Glomerular visceral epithelial cell (primary cell): ENCODE measurements around the gene CEP20.

ENCODE experiments used
- DNase-seq: peaks from one replicate; pipeline ENCODE4 v3.0.0-alpha.2; 2016; ENCODE audit errors: extremely low spot score

The CEP20 gene

DNA sequence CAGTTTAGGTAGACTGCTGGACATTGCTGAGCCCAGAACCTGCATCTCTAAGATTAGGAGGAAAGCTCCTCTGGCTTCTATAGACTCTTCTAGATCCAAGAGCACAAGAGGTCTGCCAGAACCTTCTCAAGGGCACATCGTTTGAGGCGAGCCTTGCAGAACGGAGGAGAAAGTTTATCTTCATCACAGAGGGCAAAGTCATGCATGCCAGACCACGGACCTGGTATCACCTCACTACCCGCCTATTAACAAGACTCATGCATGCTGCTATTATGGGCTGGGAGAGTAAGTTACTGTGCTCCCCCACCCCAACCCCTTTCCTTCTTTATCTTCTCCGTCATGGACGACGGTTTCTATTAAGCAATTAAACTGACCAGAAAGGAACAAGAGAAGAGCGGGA is 54.9 kb downstream of the CEP20 start:
- no peak for DNase-seq

DNA sequence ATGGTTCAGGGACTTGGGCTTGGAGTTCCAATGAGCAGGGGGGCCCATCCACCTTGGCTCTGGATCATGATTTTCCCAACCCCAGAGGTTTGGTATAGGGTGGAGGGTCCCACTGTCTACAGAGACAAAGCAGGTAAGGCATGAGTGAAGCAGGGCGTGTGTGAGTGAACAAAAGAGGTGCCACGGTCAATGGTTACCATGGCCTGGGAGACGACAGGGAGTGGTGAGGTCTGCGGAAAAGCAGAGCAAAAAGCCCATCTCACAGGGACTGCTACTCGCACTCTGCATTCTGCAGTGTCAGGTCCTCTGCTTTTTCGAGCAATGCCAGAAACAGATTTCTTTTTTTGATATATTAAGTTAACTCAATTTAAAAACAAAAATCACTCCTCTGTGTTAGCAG is 56.2 kb downstream of the CEP20 start:
- DNase-seq: no peak

DNA sequence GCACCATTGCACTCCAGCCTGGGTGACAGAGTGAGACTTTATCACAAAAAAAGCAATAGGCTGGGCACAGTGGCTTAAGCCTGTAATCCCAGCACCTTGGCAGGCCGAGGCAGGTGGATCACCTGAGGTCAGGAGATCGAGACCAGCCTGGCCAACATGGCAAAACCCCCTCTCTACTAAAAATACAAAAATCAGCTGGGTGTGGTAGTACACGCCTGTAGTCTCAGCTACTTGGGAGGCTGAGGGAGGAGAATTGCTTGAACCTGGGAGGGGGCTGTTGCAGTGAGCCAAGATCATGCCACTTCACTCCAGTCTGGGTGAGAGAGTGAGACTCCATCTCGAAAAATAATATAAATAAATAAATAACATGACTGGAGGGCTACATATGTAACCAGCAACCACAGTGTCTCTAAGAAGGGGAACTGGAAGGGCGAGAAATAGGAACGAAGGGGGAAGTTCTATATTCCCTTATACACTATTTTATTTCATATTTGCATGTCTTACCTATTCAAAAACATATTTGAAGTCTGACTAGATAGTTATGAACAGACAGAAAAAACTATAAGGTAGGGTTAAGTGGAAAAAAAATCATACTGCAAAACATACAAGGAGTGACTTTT is 57.5 kb downstream of the CEP20 start:
- no peak for DNase-seq

DNA sequence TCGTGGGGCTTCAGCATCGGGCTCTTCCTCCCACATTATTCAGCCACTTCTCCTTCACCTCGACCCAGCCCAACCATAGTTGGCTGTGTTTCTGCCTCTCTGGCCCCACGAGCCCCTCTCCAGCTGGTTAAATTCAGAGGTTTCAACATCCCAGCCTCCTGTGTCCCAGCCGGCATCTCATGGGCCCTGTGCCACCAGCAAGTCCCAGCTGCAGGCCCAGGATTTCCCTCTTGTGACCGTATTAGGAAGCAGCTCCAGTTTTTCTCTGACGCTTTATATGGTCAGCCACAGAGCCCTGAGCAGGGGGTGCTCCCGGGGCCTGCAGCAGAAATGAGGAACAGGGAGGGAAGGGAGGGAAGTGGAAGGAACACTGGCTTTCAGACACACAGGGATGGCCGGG is 58.9 kb downstream of the CEP20 start:
- DNase-seq: no peak

DNA sequence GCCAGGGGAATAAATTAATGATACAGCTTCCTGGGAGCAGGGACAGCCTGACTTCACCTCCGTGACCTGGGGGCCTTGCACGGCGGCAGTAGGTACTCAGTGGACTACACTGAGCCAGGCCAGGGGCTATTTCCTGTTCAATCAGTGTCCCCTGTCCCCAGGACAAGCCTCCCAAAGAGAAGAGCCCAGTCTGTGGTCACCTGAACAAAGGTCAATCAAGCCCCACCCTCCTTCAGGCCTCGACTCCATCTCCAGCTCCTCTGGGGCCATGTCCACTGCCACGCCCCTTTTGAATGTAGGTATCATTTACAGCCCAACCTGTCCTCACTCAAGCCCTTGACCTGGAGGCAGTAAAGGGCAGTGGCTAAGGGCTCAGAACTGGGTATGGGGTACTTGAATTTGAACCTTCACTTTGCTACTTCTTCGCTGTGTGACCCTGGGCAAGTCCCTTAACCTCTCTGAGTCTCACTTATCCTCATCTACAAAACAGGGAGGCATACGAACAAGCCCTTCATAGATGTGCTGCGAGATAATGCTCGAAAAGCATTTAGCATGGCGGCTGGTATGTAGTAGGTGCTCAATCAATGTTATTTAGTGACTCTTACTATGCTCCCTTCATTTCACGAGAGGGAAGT is 60.6 kb downstream of the CEP20 start:
- no peak for DNase-seq

DNA sequence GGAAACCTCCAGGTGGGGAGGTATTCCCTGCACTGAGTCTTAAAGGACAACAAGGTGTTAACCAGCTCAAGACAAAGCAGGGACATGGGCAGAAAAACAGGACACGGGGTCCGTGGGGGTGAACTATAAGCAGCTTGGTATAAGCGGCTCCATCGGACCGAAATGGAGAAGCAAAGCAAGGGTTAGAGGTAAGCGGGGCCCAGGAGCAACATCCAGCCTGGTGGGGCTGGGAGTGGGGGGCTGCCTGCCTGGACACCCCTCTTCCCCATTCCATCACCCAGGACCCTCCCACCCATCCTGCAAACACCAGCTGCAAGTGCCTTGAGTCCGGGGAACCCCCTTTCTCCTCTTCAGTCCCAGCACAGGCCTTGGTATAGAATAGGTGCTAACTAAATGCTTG is 61.1 kb downstream of the CEP20 start:
- no peak for DNase-seq

DNA sequence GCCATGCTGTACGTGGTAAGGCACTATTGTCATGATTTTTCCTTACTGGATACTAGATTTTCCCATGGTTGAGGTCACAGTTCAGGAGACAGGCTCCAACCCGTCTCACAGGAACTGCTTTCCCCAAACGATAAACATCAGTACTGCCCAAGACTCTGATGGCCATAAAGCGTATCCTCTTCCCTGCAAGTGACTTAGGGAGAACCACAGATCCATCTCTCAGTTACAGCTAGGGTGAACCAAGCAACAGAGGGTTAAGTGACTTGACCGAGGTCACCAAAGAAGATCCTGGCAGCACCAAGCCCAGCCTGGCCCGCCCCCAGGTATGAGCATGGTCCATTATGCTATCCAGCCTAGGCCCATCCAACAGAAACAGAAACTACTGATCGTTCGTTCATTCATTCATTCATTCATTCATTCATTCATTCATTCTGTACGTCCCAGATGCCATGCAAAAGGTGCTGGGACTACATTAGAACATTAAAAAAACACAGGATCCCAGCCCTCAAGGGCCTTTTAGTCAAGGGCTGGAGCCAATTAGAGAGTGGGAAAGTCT is 62.6 kb downstream of the CEP20 start:
- no peak for DNase-seq

DNA sequence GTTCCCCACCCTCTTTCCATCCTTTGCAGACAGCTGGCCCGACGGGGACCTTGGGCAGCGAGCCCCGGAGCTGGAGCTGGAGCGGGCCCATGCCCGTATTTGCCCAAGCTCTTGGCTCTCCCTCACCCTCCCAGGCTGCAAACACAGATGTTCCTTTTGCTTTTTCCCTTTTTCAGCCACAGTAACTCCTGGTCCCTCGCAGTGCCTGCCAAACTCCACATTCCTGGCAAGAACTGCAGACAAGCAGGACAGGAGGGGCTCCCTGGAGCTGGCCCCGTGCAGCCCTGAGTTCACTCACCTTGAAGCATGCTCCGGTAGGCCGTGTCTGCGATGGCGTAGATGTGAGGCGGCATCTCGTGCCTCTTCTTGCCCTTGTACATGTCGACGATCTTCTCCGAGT is 65.4 kb downstream of the CEP20 start:
- no peak for DNase-seq

DNA sequence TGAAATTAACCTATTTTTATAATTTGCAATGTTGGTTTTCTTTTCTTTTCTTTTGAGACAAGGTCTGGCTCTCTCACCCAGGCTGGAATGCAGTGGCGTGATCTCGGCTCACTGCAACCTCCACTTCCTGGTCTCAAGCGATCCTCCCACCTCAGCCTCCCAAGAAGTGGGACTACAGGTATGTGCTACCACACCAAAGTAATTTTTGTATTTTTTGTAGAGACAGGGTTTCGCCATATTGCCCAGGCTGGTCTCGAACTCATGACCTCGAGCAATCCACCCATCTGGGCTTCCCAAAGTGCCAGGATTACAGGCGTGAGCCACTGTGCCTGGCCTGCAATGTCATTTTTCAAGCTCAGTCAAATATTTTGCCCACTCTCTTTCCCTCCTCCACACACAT is 67.6 kb downstream of the CEP20 start:
- no peak for DNase-seq

DNA sequence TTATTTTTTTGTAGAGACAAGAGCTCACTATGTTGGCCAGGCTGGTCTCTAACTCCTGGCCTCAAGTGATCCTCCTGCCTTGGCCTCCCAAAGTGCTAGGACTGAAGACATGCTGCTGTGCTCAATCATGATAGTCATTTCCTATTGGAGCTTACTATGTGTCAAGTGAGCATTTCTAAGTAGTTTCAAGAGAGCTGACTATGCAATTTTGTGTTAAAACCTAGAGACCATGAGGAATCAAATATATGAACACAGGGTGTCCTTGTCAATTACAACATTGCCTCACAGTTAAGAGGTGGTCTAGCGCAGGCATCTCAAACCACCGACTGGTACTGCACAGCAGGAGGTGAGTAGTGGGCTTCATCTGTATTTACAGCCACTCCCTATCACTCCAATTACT is 69.4 kb downstream of the CEP20 start:
- no peak for DNase-seq

DNA sequence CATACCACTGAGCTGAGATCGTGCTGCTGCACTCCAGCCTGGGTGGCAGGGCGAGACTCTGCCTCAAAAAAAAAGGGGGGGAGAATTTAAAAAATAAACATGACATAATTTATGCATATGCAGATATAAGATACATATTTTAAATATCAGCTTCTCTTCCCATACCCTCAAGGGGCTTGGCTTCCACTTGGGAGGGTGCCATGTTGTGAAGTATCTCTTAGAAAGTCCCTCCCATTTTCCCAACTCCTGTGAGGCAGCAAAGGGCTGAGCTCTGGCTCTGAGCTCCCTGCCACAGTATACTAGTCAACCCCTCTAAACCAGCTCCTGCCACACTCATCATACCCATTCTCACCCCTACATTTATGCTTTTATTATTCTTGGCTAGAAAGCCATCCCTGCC is 71.0 kb downstream of the CEP20 start:
- no peak for DNase-seq

DNA sequence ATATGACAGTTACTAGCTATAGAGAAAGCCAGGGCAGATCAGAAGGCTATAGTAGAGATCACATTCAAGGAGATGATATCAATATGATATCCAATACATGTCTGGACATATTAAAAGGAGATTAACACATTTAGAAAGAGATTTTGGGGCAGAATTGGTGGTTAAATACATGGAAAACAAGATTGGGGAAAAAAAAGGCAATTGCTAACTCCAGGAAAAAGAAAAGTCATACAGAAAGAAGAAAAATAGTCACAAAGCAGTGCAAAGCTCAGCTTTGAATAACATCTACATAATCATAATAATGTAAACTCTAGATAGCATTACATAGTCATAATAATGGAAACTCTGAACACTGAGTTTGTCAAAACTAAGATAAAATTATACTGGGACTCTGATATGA is 72.2 kb downstream of the CEP20 start:
- no peak for DNase-seq
